Prostate gland (tissue), 2 donors: ENCODE data around the gene USP6.

Source experiments
- CTCF ChIP-seq, 4 experiments: fragments of 200-600 bp in 2 of 4; fragments of 450-650 bp in 2 of 4; sonication (generic) in 2 of 4; IDR thresholded peaks; 1 replicate in 3 of 4; 2 replicates in 1 of 4; pipeline ENCODE4 v1.5.1; 2016 to 2019; ENCODE audit warnings: antibody characterized with exemption in 4 of 4, mild to moderate bottlenecking in 2 of 4, moderate library complexity in 2 of 4
- POLR2AphosphoS5 ChIP-seq: sonication (generic); formaldehyde crosslinking; IDR thresholded peaks from one replicate; pipeline ENCODE4 v1.6.1; 2017; ENCODE audit warnings: antibody characterized with exemption

GRCh38 chr17:5194346-5194745 is 78.5 kb downstream of the USP6 start:
- TF ChIP-seq CTCF (IDR thresholded peaks at IDR 0.05) (no peak), POLR2AphosphoS5 (no peak)
